ENCODE data around the gene ACAD11.
A peak's percentile ranks its signal among the peaks of the same experiment; 100 is the strongest.

Gene ACAD11

GRCh38 chr3:132681421-132681820, 21.8 kb upstream of the ACAD11 start:
- TF ChIP-seq CTCF (IDR thresholded peaks at IDR 0.05; ENCODE audit: extremely low read depth, missing control alignments) = no peak
- DNase-seq (ENCODE audit: low spot score) = no peak

- TF ChIP-seq CTCF (IDR thresholded peaks at IDR 0.05; ENCODE audit: extremely low read depth, missing control alignments) = no peak
Measured at GRCh38 chr3:132679911-132680310, 20.3 kb upstream of the ACAD11 start.

GRCh38 chr3:132675408-132675807, 15.8 kb upstream of the ACAD11 start:
- no peak for TF ChIP-seq CTCF (IDR thresholded peaks at IDR 0.05; ENCODE audit: extremely low read depth, missing control alignments)
- DNase-seq (ENCODE audit: low spot score) = no peak

More at GRCh38 chr3:132679911-132680310, 20.3 kb upstream of the ACAD11 start:
- DNase-seq (ENCODE audit: low spot score) = no peak

GRCh38 chr3:132669256-132669777, 9.7 kb upstream of the ACAD11 start:
- no peak for TF ChIP-seq CTCF (IDR thresholded peaks at IDR 0.05; ENCODE audit: extremely low read depth, missing control alignments)
- no peak for DNase-seq (ENCODE audit: low spot score)

- no peak for DNase-seq (ENCODE audit: low spot score)
- TF ChIP-seq CTCF (IDR thresholded peaks at IDR 0.05; ENCODE audit: extremely low read depth, missing control alignments) = no peak
Measured at GRCh38 chr3:132665230-132665745, 5.7 kb upstream of the ACAD11 start.

GRCh38 chr3:132662212-132662611, 2.6 kb upstream of the ACAD11 start:
- DNase-seq (ENCODE audit: low spot score) = no peak
- no peak for TF ChIP-seq CTCF (IDR thresholded peaks at IDR 0.05; ENCODE audit: extremely low read depth, missing control alignments)

GRCh38 chr3:132661101-132661500, 1.5 kb upstream of the ACAD11 start:
- no peak for TF ChIP-seq CTCF (IDR thresholded peaks at IDR 0.05; ENCODE audit: extremely low read depth, missing control alignments)
- DNase-seq (ENCODE audit: low spot score) = peak; percentile 10
